DMS53 treated with DMSO at 0.1 percent for 48 hours (cell line): ENCODE results near the gene SSX2IP.
"Not testable (repeated sequence)": the region's sequence is repeated elsewhere in the genome, so short reads cannot be mapped to it uniquely, and the experiment has no call there.

Experiments used
- DNase-seq: peaks from one replicate; lab custom pipeline; 2025; ENCODE audit not compliant: unreplicated experiment; lab: John Stamatoyannopoulos, UW

The SSX2IP gene

DNA sequence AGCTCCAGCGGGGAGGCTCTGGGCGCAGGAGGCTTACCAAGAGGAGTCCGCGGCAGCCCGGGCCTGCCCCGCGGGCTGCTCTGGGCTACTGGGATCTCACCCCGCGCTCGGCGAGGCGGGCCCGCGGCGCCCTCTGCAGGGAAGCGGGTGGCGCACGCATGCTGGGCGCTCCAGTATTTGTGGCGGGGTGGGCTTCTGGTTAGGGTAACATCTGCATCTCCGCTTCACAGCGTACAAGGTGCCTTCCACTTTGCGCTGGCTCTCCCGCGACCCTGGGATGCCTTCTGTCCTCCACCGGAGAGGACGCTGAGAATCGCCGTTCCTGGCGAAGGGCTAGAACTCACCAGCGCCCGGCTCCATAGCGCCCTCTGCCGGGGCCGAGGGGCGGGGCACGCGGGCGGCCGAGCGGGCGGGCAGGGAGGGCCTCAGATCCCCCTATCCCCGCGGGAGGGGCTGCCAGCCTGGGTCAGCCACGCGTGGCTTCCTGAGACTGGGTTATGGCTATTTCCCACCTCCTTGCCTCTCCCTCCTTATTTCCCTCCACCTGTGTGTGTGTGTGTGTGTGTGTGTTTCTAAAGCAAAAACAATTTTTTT, 69.4 kb downstream of the SSX2IP start:
- peak; percentile 80 for DNase-seq

DNA sequence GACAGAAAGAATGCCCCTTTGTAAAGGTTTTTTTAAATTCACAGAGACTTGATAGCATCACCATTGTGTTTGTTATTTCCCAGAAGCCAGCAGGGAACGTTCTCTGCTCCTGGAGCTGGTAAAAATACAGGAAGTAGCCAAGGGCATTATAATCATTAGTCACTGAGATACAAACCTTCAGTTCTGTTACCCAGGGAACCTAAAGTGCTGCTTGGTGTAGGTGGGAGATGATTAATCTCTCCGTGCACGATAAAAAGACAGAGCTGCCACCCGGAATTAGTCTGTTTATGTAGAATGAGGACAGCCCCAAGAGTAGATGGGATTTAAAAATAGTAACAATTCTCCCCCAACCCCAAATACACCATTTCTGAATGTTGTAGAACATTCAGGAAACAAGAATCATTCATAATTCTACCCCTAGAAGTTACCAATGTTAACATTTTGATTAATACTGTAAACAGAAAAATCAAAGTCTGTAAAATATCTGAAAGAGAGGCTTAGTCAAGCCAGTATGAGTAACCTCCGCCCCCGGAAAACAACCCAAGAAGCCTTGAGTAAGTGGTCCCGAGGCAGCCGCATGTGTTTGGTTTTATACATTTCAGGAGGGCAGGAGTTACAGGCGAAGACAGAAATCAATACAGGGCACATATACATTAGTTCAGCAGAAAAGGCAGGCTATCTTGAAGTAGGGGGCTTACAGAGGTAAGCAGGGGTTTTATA, 70.7 kb downstream of the SSX2IP start:
- DNase-seq = no peak

DNA sequence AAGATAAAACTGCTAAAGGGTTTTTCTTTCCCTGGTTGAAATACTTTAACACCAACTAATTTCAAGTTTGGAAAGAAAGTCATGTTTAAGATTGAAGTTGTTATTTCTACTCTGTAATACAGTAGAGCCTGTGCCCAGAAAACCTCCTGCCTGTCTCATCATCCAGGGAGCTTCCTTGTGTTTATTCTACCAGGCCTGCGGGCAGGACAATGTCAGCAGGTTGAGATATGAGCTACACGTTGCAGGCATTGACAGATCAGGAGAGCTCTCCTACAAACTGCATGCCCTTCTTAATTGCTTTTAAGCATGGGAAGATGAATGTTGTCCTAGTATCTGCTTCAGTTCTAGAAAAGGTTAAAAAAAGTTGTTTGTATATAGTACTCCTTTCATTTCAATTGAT, 72.9 kb downstream of the SSX2IP start:
- DNase-seq = no peak

DNA sequence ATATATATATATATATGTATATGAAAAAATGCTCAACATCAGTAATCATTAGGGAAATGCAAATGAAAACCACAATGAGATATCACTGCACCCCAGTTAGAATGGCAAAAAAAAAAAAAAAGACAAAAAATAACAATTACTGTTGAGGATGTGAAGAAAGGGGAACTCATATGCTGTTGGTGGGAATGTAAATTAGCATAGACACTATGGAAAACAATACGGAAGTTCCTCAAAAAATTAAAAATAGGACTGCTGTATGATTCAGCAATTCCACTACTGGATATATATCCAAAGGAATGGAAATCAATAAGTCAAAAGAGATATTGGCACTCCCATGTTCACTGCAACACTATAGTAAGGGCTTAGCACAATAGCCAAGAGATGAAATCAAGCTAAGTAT, 74.5 kb downstream of the SSX2IP start:
- no peak for DNase-seq

DNA sequence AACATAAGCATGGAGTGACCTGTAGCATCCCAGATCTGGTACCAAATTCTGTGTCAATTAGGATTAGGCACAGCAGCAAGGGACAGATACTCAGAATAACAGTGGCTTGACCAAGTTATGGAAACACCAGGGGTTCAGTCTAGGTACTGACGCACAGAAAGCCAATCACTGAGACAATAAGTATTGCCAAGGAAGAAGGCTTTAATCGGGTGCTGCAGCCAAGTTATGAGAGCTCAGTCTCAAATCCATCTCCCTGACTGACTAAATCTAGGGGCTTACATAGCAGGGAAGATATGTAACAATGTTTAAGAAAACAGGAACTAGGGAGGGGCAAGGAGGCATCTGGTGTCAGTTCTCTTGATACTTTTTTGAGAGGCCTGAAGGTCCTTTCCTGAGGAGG, 76.4 kb downstream of the SSX2IP start:
- DNase-seq = no peak

DNA sequence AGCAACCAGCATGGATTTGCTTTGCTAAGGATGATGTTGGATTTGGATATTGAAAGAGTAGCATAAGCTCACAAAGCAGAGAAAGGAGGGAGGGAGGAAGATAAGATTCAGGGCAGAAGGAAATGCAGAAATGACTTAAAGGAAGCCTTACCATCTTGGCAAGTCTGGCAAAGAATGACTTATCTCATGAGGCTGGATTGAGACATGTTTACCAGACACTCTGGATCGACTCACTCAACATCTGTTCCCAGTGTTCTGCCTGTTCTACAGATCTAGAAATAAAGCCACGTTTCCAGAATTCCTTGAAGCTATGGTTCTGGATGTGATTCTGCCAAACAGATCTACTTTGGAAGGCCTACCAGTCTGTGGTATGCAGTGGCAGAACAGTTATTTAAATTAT, 77.2 kb downstream of the SSX2IP start:
- DNase-seq = no peak

DNA sequence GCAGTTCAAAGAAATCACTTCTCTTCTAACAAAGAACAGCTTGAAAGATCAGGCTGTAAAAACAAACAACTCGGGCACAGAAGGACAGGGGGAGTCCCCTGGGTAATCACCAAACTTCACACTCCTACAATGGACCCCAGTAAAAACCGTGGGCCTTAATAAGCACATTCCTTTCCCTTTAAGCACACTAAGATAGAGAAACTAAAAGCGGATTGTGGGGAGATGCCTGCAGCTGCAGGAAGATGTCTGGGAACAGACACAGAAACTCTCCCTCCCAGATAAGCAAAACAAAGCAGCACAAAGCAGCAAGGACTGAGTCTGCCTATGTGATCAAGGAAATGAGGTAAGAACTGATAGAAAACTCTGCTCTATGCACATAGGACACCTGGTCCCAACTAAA, 78.5 kb downstream of the SSX2IP start:
- DNase-seq = no peak

DNA sequence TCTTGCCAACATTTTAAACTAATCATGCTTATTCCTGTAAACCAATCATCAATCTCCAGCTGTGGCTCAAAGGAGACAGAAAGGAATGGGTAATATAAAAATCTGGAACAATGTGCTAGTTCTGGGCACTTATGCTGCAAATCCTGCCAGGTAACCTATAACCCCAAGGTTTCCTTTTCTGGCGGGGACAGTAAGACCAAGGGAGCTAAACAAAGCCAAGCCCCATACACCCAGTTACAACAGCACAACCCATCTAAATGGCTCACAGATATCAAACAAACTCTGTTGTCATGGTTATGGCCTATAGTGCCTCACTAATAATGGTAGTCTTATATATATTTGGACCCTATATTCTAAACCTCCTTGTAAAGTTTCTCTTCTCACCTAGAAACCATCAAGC, 79.2 kb downstream of the SSX2IP start:
- no peak for DNase-seq

DNA sequence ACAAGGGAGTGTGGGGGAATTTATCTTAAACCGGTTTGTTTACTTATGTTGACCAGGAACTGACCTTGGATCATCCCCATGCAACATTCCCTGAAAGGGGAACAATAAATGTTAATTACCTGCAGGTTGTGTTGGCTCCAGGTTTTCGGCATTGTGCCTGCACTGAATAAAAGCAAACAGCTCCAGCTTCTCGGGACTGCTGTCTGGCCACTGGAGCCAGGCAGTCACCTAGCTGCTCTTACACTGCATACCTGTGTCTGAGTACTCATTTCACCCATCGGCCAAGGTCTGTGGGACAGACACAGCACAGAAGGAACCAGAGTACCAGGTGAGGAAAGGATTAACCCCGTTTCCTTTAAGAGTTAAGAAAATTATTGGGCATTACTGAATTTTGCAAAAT, 83.3 kb downstream of the SSX2IP start:
- DNase-seq = no peak

DNA sequence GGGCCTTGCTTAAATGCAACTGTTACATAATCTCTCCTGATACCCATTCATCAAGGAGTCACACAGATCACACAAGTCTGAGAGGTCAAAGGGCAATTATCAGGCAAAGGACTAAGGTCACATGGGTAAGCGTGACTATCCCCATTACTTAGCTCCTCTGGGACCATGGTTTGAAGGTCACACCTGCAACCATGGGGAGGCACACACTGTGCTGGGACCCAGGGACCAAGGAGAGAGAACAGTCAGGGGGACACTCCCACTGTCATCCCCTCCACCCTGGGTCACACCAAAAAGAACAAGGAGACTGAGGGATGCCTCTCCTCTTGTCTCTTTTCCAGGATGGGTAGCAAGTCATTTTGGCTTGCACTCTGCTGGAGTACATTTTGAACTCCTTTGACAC, 85.1 kb downstream of the SSX2IP start:
- DNase-seq = no peak

DNA sequence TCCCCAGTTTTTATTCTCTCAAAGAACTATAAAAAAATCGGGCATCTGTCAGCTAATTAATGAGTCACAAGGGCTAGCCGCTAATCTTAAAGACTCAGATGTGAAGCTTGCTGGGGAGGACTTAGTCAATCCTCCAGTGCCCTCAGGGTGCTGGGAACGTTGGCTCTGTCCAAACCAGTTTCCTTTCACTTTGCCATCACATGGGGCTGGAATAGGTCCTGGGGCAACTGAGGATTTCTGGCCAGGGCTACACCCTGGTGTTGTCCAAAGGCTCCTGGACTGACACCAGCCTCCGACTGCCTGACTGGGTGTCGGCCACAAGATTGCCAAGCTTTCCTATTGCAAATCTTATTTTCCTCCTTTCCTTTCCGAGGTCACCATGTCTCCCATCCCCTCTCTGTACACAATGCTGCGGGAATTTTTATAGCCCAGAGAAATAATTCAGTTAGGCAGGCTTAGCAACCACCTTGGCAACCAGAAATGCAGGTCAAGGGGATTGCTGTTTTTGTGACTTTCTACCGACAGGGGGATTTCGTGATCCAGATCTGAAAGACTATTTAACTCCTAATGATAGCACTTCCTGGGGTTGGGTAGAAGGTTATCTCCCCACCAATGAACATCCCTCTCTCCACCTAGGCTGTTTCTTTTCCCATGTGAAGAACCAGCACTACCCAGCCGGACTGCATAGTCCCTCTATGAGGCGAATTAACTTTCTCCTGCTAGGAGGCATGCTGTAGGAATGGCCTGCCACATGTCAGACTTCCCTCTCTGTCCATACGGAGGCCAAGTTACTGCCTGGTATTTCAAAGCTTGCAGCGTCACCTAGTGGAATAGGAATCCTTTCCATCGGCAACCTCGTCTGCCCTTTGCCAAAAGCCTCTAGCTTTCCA, 86.1 kb downstream of the SSX2IP start:
- DNase-seq = peak; percentile 46

DNA sequence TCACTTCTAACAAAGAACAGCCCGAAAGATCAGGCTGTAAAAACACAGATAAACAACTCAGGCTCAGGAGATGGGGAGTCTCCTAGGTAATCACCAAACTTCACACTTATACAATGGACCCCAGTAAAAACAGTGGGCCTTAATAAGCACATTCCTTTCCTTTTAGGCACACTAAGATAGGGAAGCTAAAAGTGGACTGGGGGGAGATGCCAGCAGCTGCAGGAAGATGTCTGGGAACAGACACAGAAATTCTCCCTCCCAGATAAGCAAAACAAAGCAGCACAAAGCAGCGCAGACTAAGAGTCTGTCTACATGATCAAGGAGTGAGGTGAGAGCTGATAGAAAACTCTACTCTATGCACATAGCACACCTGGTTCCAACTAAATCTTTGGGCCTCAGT, 87.0 kb downstream of the SSX2IP start:
- no peak for DNase-seq

DNA sequence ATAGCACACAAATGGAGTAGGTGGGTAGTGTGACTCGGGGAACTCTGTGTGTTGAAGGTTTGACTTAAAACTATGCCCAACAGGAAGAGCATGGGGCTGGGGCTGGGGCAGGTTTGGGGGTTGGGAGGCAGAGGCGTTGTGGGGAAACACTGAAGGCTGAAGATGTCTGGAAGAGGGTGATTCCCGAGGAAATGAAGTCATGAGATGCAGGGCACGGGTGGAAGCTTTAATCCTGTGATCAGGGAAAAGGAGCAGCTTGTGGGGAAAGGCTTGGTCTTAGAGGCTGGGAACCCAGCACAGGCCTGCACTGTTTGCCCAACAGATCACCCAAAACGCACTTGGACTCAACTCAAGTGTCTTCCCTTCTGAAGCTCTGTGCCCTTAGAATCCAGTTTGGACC, 89.5 kb downstream of the SSX2IP start:
- DNase-seq = no peak

DNA sequence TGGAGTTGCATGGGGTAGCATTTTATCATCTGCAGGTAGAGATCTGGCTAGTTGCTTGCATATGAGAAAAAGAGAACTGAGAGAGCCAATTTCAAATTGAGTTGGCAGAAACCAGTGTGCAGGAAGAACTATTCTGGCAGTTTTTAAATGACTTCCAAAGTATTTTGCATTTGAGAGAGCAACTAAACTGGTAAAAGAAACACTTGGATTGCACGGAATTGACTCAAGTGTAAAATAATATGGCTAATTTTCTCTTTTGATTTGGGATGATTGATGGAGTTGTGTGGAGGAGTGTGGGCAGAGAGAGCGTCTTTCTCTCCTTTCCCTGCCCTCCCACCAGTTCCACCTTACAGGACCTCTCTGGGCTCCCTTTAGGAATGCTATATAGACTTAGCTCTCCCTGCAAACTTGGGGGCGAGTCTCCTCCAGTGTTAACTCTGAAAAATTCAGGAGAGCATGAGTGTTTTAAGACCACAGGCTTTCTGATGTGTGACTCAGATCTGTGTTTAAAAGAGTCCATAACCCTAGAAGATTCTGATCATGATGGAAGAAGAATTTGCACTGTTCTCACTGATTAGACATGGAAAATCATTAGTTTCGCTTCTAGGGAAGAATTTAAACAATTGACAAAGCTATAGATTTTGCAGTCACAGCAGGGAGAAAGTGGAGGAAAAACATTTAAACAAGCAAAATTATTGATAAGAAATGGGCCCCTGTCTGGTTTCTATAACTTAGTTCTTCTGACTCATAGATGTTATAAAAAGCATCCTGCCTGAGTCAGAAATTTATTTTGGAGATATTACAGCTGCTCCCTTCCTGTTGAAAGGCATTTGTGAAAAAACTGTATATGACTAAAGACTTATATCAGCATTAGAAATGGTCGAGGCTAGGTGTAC, 91.2 kb downstream of the SSX2IP start:
- DNase-seq = no peak

DNA sequence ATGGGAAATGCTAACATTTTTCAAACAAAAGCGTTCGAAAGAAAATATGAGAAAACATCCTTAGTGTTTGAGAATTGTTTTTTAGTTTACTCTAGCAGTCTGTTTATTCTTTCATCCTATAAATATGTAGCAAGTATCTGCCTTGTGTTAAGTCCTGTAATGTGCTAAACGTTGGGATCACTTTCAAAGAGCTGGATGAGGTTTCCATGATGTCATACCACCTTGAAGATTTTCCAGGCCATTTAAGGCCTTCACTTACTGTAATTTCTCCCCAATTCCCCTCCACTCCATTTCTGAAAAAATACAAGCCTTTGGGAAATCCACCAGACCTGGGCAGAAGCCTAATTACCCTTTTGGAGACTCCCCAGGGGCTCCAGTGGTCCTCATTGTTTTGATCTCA, 91.8 kb downstream of the SSX2IP start:
- DNase-seq = no peak

DNA sequence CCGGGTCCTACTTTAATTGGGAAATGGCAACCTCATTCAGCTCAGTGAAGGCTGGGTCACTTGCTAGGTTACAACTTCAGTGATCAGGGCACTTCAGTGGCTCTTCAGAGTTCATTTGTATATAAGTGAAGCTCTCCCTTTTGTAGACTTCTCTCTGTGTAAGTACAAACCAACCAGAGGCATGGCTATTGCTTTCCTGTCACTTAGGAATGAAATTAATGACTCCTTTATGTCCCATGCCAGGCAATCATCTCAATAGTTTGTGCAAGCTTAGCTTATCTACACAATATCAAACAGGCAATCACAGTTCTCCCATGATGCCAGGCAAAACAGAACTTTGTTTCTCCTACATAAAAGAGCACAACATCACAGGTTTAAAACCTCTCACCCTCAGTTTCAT, 93.2 kb downstream of the SSX2IP start:
- DNase-seq = no peak

DNA sequence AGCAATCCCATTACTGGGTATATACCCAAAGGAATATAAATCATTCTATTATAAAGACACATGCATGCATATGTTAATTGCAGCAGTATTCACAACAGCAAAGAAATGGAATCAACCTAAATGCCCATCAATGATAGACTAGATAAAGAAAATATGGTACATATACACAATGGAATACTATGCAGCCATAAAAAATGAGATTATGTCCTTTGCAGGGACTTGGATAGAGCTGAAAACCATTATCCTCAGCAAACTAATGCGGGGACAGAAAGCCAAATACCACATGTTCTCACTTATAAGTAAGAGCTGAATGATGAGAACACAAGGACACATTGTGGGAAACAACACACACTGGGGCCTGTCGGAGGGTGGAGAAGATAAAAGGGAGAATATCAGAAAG, 95.3 kb downstream of the SSX2IP start:
- not testable (repeated sequence) for DNase-seq
